Keratinocyte (primary cell): ENCODE measurements around the gene NDUFB11.

Experiments used
- CTCF ChIP-seq, 3 experiments: IDR thresholded peaks in 1 of 3; conservative IDR thresholded peaks in 1 of 3; optimal IDR thresholded peaks in 1 of 3; 2 replicates in 2 of 3; 3 replicates in 1 of 3; pipeline versions ENCODE3 to v1.5.1; 2011; ENCODE audit warnings: low read length in 3 of 3, mild to moderate bottlenecking in 3 of 3, moderate library complexity in 2 of 3, control low read depth in 1 of 3, inconsistent platforms in 1 of 3; ENCODE audit not compliant: insufficient read depth in 2 of 3; ENCODE audit errors: extremely low read depth in 1 of 3
- EZH2 ChIP-seq: IDR thresholded peaks from one replicate; pipeline ENCODE4 v1.6.1; 2012; ENCODE audit warnings: inconsistent platforms, mild to moderate bottlenecking, low read length, moderate library complexity

GRCh38 chrX:47180346-47180745, 35.8 kb upstream of the NDUFB11 start:
- TF ChIP-seq EZH2, result no peak
- TF ChIP-seq CTCF (optimal IDR thresholded peaks at IDR 0.05 in 1 of 3, IDR thresholded peaks at IDR 0.05 in 1 of 3, conservative IDR thresholded peaks at IDR 0.05 in 1 of 3; ENCODE audit: extremely low read depth in 1 of 3, insufficient read depth in 2 of 3, low read length in 3 of 3), result no peak
